H9 (cell line): ENCODE results near the gene RUNX1. TPM values are rescaled to one million over a fixed set of nuclear protein-coding genes. Genes with fewer than 3 reads are reported as not detected.

ENCODE experiments used
- DNase-seq: peaks from one replicate; pipeline ENCODE4 v3.0.0-alpha.2; 2017
- H2AFZ ChIP-seq: one replicate; pipeline ENCODE4 v1.6.1; 2013; ENCODE audit warnings: mild to moderate bottlenecking, low read length, control low read depth, moderate library complexity
- H2AK5ac ChIP-seq: 2 replicates; pipeline ENCODE4 v1.6.1; 2013; ENCODE audit warnings: low read length, control low read depth, mixed read lengths; ENCODE audit not compliant: insufficient read length
- H2BK120ac ChIP-seq: one replicate; pipeline ENCODE4 v1.6.1; 2013; ENCODE audit warnings: low read depth, mild to moderate bottlenecking, low read length, control low read depth, inconsistent platforms; ENCODE audit not compliant: poor library complexity, severe bottlenecking
- H2BK12ac ChIP-seq: 2 replicates; pipeline ENCODE4 v1.6.1; 2013; ENCODE audit warnings: low read length, control low read depth, mixed read lengths, low read depth; ENCODE audit not compliant: insufficient read length
- H2BK15ac ChIP-seq: 2 replicates; pipeline ENCODE4 v1.6.1; 2013; ENCODE audit warnings: low read depth, low read length, control low read depth
- H2BK20ac ChIP-seq: one replicate; pipeline ENCODE4 v1.6.1; 2013; ENCODE audit warnings: low read depth, mild to moderate bottlenecking, low read length, control low read depth, inconsistent platforms; ENCODE audit not compliant: poor library complexity, severe bottlenecking
- H2BK5ac ChIP-seq: 2 replicates; pipeline ENCODE4 v1.6.1; 2013; ENCODE audit warnings: low read length, control low read depth, mixed read lengths; ENCODE audit not compliant: insufficient read length
- H3K14ac ChIP-seq: 2 replicates; pipeline ENCODE4 v1.6.1; 2013; ENCODE audit warnings: low read length, control low read depth; ENCODE audit not compliant: insufficient read depth
- H3K18ac ChIP-seq: 2 replicates; pipeline ENCODE4 v1.6.1; 2013; ENCODE audit warnings: low read depth, mild to moderate bottlenecking, mixed read lengths, low read length, control low read depth; ENCODE audit not compliant: insufficient read length
- H3K23ac ChIP-seq: 2 replicates; pipeline ENCODE4 v1.6.1; 2013; ENCODE audit warnings: low read length, control low read depth, mixed read lengths, low read depth; ENCODE audit not compliant: insufficient read length
- H3K23me2 ChIP-seq: 2 replicates; pipeline ENCODE4 v1.6.1; 2013; ENCODE audit warnings: low read depth, mild to moderate bottlenecking, mixed read lengths, low read length, control low read depth; ENCODE audit not compliant: insufficient read length, poor library complexity, severe bottlenecking
- H3K27ac ChIP-seq: 2 replicates; pipeline ENCODE4 v1.5.1; 2013; ENCODE audit warnings: low read length, control low read depth, mixed read lengths, low read depth; ENCODE audit not compliant: insufficient read length
- H3K27me3 ChIP-seq: 2 replicates; pipeline ENCODE4 v1.6.1; 2013; ENCODE audit warnings: low read length, control low read depth, inconsistent platforms; ENCODE audit not compliant: insufficient read depth
- H3K4ac ChIP-seq: 2 replicates; pipeline ENCODE4 v1.6.1; 2013; ENCODE audit warnings: low read depth, mild to moderate bottlenecking, control low read depth, inconsistent platforms, low read length, moderate library complexity
- H3K4me1 ChIP-seq: 2 replicates; pipeline ENCODE4 v1.6.1; 2013; ENCODE audit warnings: low read length, control low read depth, inconsistent platforms; ENCODE audit not compliant: insufficient read depth
- H3K4me2 ChIP-seq: 2 replicates; pipeline ENCODE4 v1.6.1; 2013; ENCODE audit warnings: low read length, control low read depth, mixed read lengths; ENCODE audit not compliant: insufficient read length, insufficient read depth
- H3K56ac ChIP-seq: 2 replicates; pipeline ENCODE4 v1.6.1; 2013; ENCODE audit warnings: low read depth, mild to moderate bottlenecking, mixed read lengths, low read length, control low read depth; ENCODE audit not compliant: insufficient read length
- H3K79me1 ChIP-seq: 2 replicates; pipeline ENCODE4 v1.6.1; 2013; ENCODE audit warnings: low read depth, mild to moderate bottlenecking, moderate library complexity, low read length, control low read depth, inconsistent platforms; ENCODE audit not compliant: insufficient read depth, poor library complexity, severe bottlenecking
- H3K79me2 ChIP-seq: 2 replicates; pipeline ENCODE4 v1.6.1; 2013; ENCODE audit warnings: low read length, control low read depth, inconsistent platforms; ENCODE audit not compliant: insufficient read depth
- H3K9ac ChIP-seq: 2 replicates; pipeline ENCODE4 v1.6.1; 2013; ENCODE audit warnings: low read length, control low read depth, mixed read lengths; ENCODE audit not compliant: insufficient read length; ENCODE audit errors: extremely low read depth
- H3K9me3 ChIP-seq: one replicate; pipeline ENCODE4 v1.6.1; 2013; ENCODE audit warnings: low read depth, low read length, inconsistent platforms; ENCODE audit not compliant: control insufficient read depth
- H3T11ph ChIP-seq: one replicate; pipeline ENCODE4 v1.6.1; 2013; ENCODE audit warnings: mild to moderate bottlenecking, low read length, control low read depth, inconsistent platforms
- H4K20me1 ChIP-seq: one replicate; pipeline ENCODE4 v1.6.1; 2013; ENCODE audit not compliant: control insufficient read depth, insufficient read length, insufficient read depth
- H4K5ac ChIP-seq: 2 replicates; pipeline ENCODE4 v1.6.1; 2013; ENCODE audit warnings: low read depth, mild to moderate bottlenecking, mixed read lengths, low read length, control low read depth; ENCODE audit not compliant: insufficient read length
- H4K8ac ChIP-seq: replicated peaks from 2 replicates; pipeline ENCODE4 v1.6.1; 2013; ENCODE audit warnings: low read length, control low read depth, mixed read lengths, low read depth; ENCODE audit not compliant: insufficient read length
- H4K91ac ChIP-seq: 2 replicates; pipeline ENCODE4 v1.6.1; 2013; ENCODE audit warnings: low read depth, mild to moderate bottlenecking, moderate library complexity, mixed read lengths, low read length, control low read depth; ENCODE audit not compliant: insufficient read length
- H3K27ac Mint-ChIP-seq, 3 experiments: 2 replicates in 2 of 3; 3 replicates in 1 of 3; pipeline ENCODE4 v1.8.0; 2020 to 2021; ENCODE audit warnings: mixed read lengths in 3 of 3, mild to moderate bottlenecking in 1 of 3, moderate library complexity in 1 of 3
- H3K27me3 Mint-ChIP-seq: 2 replicates; pipeline ENCODE4 v1.8.0; 2021; ENCODE audit warnings: low read depth, mild to moderate bottlenecking, moderate library complexity, mixed read lengths
- H3K36me3 Mint-ChIP-seq, 3 experiments: 2 replicates in 2 of 3; 3 replicates in 1 of 3; pipeline ENCODE4 v1.8.0; 2020 to 2021; ENCODE audit warnings: low read depth in 3 of 3, mixed read lengths in 3 of 3; ENCODE audit not compliant: insufficient read depth in 1 of 3
- H3K4me1 Mint-ChIP-seq, 2 experiments: 2 replicates each; pipeline ENCODE4 v1.8.0; 2020; ENCODE audit warnings: mixed read lengths in 2 of 2
- H3K4me3 Mint-ChIP-seq, 2 experiments: 2 replicates in 1 of 2; 3 replicates in 1 of 2; pipeline ENCODE4 v1.8.0; 2020 to 2021; ENCODE audit warnings: mild to moderate bottlenecking in 2 of 2, mixed read lengths in 2 of 2, moderate library complexity in 1 of 2
- H3K9me3 Mint-ChIP-seq, 2 experiments: 2 replicates in 1 of 2; 3 replicates in 1 of 2; pipeline ENCODE4 v1.8.0; 2020; ENCODE audit warnings: mild to moderate bottlenecking in 2 of 2, mixed read lengths in 2 of 2, moderate library complexity in 1 of 2
- WGBS: extraction: QIAGEN DNeasy Blood & Tissue Kit; methylation state at CpG from one replicate; pipeline ENCODE4 v1.1.7; 2013; ENCODE audit warnings: missing lambda C conversion rate, low lambda C conversion rate, mixed read lengths; ENCODE audit not compliant: insufficient read length; ENCODE audit errors: extremely low coverage; 5-methylcytosine and 5-hydroxymethylcytosine counted together
- total RNA-seq: library from RNA; stranded (reverse); gene quantifications from 2 replicates; pipeline ENCODE4 v1.2.1, GENCODE V29; 2021
- TF ChIP-seq, protein P1 (sequence below): fragments of 200-600 bp; sonication (generic); conservative IDR thresholded peaks from 3 replicates; pipeline ENCODE4 v1.8.0; 2021; ENCODE audit warnings: antibody characterized with exemption, mild to moderate bottlenecking

Gene RUNX1
- total RNA-seq, 1 experiment from 2014 or later: 0.72 TPM

DNA sequence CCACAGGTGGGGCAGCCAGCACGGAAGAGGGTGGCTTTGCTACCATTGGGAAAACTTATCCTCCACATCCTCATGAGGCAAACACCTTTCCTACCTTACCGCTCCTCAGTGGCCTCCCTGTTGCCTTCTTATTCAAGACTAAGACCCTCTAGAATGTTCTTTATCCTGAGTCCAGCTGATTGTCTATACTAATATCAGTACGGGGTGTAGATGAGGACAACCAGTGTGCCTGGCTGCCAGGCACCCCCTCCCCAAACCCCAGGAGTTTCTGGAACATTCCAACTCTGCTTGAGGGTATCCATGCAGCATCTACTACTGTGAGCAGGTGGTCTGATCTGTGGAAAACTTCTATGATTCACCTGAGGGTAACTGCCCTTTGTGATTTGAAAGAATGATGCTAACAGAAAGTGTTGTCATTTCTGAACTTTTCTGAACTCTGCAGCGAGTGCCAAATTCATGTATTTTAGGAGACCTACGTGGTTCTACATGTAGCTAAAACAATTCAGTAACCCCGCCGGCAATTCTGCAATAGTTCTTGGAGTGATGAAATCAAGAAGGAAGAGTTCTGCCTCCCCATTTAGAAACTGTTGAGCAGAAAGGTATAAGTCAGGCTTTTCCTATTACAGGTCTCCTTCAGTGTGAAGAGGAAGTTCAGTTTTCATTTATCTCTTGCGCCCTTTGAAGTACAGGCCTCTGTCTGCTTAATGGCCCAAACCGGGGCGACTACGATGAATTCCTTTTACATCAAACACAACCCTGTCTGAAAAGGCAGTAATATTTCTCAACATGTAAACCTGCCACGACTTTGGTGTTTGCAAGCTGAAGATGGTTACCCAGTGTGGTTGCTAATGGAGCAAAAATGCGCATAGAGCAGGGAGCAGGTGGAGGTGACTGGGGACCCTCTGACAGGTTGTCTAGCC, 80.4 kb downstream of the RUNX1 start:
- no peaks in the 10 kb centered on the region; a peak in 1 of 5 replicates for H3K9me3 Mint-ChIP-seq
- H3K4me3 Mint-ChIP-seq: no peak overlapping the region
- WGBS: no CpG with 5 or more reads among the region's 13 CpGs
- no peaks in the 10 kb centered on the region for H3K4me1 ChIP-seq
- no peak overlapping the region for H4K8ac ChIP-seq
- no peak overlapping the region for H3T11ph ChIP-seq
- DNase-seq: no peak
- H3K79me2 ChIP-seq: no peaks in the 10 kb centered on the region
- TF ChIP-seq, protein P1, sequence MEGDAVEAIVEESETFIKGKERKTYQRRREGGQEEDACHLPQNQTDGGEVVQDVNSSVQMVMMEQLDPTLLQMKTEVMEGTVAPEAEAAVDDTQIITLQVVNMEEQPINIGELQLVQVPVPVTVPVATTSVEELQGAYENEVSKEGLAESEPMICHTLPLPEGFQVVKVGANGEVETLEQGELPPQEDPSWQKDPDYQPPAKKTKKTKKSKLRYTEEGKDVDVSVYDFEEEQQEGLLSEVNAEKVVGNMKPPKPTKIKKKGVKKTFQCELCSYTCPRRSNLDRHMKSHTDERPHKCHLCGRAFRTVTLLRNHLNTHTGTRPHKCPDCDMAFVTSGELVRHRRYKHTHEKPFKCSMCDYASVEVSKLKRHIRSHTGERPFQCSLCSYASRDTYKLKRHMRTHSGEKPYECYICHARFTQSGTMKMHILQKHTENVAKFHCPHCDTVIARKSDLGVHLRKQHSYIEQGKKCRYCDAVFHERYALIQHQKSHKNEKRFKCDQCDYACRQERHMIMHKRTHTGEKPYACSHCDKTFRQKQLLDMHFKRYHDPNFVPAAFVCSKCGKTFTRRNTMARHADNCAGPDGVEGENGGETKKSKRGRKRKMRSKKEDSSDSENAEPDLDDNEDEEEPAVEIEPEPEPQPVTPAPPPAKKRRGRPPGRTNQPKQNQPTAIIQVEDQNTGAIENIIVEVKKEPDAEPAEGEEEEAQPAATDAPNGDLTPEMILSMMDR: no peak
- no peak overlapping the region for H2AFZ ChIP-seq
- H3K27me3 Mint-ChIP-seq: peaks cover 3% of the 10 kb centered on the region; the same call in 1 of the 2 replicates
- no peak overlapping the region for H2BK15ac ChIP-seq
- no peaks in the 10 kb centered on the region for H3K9me3 ChIP-seq
- H4K20me1 ChIP-seq: no peaks in the 10 kb centered on the region
- no peak overlapping the region for H2BK120ac ChIP-seq
- H3K36me3 Mint-ChIP-seq: no peaks in the 10 kb centered on the region
- no peak overlapping the region for H3K9ac ChIP-seq
- H2BK20ac ChIP-seq: no peak overlapping the region
- H2BK5ac ChIP-seq: no peak overlapping the region
- no peak overlapping the region for H4K91ac ChIP-seq
- peaks cover 3 to 4% of the 10 kb centered on the region in 2 experiments; a peak in 3 of 4 replicates for H3K4me1 Mint-ChIP-seq
- H3K27ac ChIP-seq: no peak overlapping the region
- H3K4me2 ChIP-seq: no peak overlapping the region
- no peak overlapping the region for H3K14ac ChIP-seq
- H2BK12ac ChIP-seq: no peak overlapping the region
- no peak overlapping the region for H3K27ac Mint-ChIP-seq
- H3K27me3 ChIP-seq: no peaks in the 10 kb centered on the region; the same call in 1 of the 2 replicates
- no peak overlapping the region for H3K23ac ChIP-seq
- no peak overlapping the region for H3K56ac ChIP-seq
- H3K18ac ChIP-seq: no peak overlapping the region
- no peak overlapping the region for H3K4ac ChIP-seq
- no peak overlapping the region for H2AK5ac ChIP-seq
- H4K5ac ChIP-seq: no peak overlapping the region
- H3K23me2 ChIP-seq: no peaks in the 10 kb centered on the region
- H3K79me1 ChIP-seq: no peaks in the 10 kb centered on the region
